Keratinocyte (primary cell): ENCODE data around the gene RXRA.

Experiments
- EZH2 ChIP-seq: IDR thresholded peaks from one replicate; pipeline ENCODE4 v1.6.1; 2012; ENCODE audit warnings: inconsistent platforms, mild to moderate bottlenecking, low read length, moderate library complexity
- TF ChIP-seq, protein P1 (sequence below), 3 experiments: IDR thresholded peaks in 1 of 3; conservative IDR thresholded peaks in 1 of 3; optimal IDR thresholded peaks in 1 of 3; 2 replicates in 2 of 3; 3 replicates in 1 of 3; pipeline versions ENCODE3 to v1.5.1; 2011; ENCODE audit warnings: low read length in 3 of 3, mild to moderate bottlenecking in 3 of 3, moderate library complexity in 2 of 3, control low read depth in 1 of 3, inconsistent platforms in 1 of 3; ENCODE audit not compliant: insufficient read depth in 2 of 3; ENCODE audit errors: extremely low read depth in 1 of 3

DNA sequence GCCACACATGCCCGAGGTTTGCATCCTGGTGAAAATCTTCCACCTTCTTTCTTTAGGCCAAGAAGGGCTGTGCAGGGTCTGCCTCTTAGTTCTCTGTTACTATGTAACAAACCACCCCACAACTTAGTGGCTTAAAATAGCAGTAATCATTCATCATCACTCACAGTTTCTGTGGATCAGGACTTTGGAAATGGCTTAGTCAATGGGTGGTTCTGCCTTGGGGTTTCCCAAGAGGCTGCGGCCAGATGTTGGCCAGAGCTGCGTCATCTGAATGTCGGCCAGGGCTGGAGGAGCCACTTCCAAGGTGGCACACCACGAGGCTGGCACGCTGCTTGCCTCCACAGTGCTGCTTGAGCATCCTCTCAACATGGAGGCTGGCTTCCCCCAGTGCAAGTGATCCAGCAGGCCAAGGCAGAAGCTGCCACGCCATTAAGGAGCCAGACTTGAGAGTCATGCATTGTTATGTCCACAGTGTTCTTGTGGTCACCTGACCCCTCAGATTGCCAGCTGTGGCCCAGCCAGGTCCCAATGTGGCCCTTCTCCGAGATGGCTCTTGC is 135.2 kb downstream of the RXRA start:
- no peak for TF ChIP-seq EZH2
- TF ChIP-seq, protein P1, sequence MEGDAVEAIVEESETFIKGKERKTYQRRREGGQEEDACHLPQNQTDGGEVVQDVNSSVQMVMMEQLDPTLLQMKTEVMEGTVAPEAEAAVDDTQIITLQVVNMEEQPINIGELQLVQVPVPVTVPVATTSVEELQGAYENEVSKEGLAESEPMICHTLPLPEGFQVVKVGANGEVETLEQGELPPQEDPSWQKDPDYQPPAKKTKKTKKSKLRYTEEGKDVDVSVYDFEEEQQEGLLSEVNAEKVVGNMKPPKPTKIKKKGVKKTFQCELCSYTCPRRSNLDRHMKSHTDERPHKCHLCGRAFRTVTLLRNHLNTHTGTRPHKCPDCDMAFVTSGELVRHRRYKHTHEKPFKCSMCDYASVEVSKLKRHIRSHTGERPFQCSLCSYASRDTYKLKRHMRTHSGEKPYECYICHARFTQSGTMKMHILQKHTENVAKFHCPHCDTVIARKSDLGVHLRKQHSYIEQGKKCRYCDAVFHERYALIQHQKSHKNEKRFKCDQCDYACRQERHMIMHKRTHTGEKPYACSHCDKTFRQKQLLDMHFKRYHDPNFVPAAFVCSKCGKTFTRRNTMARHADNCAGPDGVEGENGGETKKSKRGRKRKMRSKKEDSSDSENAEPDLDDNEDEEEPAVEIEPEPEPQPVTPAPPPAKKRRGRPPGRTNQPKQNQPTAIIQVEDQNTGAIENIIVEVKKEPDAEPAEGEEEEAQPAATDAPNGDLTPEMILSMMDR (optimal IDR thresholded peaks at IDR 0.05 in 1 of 3, IDR thresholded peaks at IDR 0.05 in 1 of 3, conservative IDR thresholded peaks at IDR 0.05 in 1 of 3; ENCODE audit: extremely low read depth in 1 of 3, insufficient read depth in 2 of 3, low read length in 3 of 3), result no peak
